Vagina (tissue), 2 donors: Measurements from ENCODE around the gene MBOAT7.

Experiments used
- CTCF ChIP-seq, 3 experiments: fragments of 450-650 bp in 2 of 3; fragments of 200-600 bp in 1 of 3; sonication (generic) in 1 of 3; IDR thresholded peaks; one replicate each; pipeline ENCODE4 v1.5.1; 2017 to 2019; ENCODE audit warnings: antibody characterized with exemption in 3 of 3, mild to moderate bottlenecking in 2 of 3, moderate library complexity in 2 of 3
- POLR2A ChIP-seq, 2 donors: fragments of 450-650 bp; IDR thresholded peaks; one replicate each; pipeline ENCODE4 v1.6.1; 2017; ENCODE audit warnings: antibody characterized with exemption in 2 of 2, mild to moderate bottlenecking in 2 of 2, moderate library complexity in 2 of 2

- no peak for TF ChIP-seq CTCF (IDR thresholded peaks at IDR 0.05)
- no peak for TF ChIP-seq POLR2A (IDR thresholded peaks at IDR 0.05)
Observed at GRCh38 chr19:54164369-54165068, 24.9 kb downstream of the MBOAT7 start.
